Measurements from ENCODE around the gene TOR3A.
"Not testable (repeated sequence)": the region's sequence is repeated elsewhere in the genome, so short reads cannot be mapped to it uniquely, and the experiment has no call there.

TOR3A gene

GRCh38 chr1:179137617-179138255 is 55.9 kb downstream of the TOR3A start:
- no peak for TF ChIP-seq CTCF (conservative IDR thresholded peaks at IDR 0.05; ENCODE audit: low read depth, low read length)
- peak overlapping the region; percentile 99 for H3K4me3 ChIP-seq (ENCODE audit: low read length)

DNA sequence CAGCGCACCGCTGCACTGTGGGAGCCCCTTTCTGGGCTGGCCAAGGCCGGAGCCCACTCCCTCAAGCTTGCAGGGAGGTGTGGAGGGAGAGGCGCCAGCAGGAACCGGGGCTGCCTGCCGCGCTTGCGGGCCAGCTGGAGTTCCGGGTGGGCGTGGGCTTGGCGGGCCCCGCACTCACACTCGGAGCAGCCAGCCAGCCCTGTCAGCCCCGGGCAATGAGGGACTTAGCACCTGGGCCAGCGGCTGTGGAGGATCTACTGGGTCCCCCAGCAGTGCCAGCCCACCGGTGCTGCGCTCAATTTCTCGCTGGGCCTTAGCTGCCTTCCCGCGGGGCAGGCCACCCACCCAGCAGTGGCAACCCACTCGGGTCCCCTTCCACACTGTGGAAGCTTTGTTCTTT is 56.9 kb downstream of the TOR3A start:
- H3K4me3 ChIP-seq (ENCODE audit: low read length): peak overlapping the region; percentile 99
- DNase-seq (ENCODE audit: low read depth): not testable (repeated sequence)

More at GRCh38 chr1:179137617-179138255, 55.9 kb downstream of the TOR3A start:
- DNase-seq (ENCODE audit: low read depth): no peak

GRCh38 chr1:179141592-179142251 is 59.9 kb downstream of the TOR3A start:
- DNase-seq (ENCODE audit: low read depth): no peak
- peak overlapping the region; percentile 99 for H3K4me3 ChIP-seq (ENCODE audit: low read length)
- TF ChIP-seq CTCF (conservative IDR thresholded peaks at IDR 0.05; ENCODE audit: low read depth, low read length): no peak

GRCh38 chr1:179142889-179143299 is 61.0 kb downstream of the TOR3A start:
- peak overlapping the region; percentile 99 for H3K4me3 ChIP-seq (ENCODE audit: low read length)
- DNase-seq (ENCODE audit: low read depth): peak; percentile 94
- TF ChIP-seq CTCF (conservative IDR thresholded peaks at IDR 0.05; ENCODE audit: low read depth, low read length): no peak

GRCh38 chr1:179143322-179143721 is 61.5 kb downstream of the TOR3A start:
- peak; percentile 72 for DNase-seq (ENCODE audit: low read depth)
- H3K4me3 ChIP-seq (ENCODE audit: low read length): peak overlapping the region; percentile 99
- no peak for TF ChIP-seq CTCF (conservative IDR thresholded peaks at IDR 0.05; ENCODE audit: low read depth, low read length)

DNA sequence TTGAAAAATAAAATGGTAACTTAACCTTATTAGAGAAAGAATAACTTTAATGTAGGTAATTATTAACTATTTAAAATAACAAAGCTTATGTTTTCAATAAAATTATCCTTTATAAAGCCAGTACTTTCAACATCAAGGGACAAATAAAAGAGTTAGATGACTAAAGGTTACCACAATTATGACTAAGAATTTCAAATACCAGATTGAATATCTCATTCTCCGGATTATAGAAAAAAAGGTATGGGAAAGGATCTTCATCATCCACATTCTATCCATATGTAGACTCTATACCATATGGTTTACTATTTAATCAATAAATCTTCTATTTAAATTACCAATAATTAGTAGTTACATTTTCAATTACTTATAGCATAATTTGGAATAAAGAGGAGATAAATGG is 62.8 kb downstream of the TOR3A start:
- no peak for DNase-seq (ENCODE audit: low read depth)
- no peak for TF ChIP-seq CTCF (conservative IDR thresholded peaks at IDR 0.05; ENCODE audit: low read depth, low read length)
- H3K4me3 ChIP-seq (ENCODE audit: low read length): no peak overlapping the region

- DNase-seq (ENCODE audit: low read depth): no peak
- TF ChIP-seq CTCF (conservative IDR thresholded peaks at IDR 0.05; ENCODE audit: low read depth, low read length): no peak
- H3K4me3 ChIP-seq (ENCODE audit: low read length): no peak overlapping the region
Measured at GRCh38 chr1:179145521-179145920, 63.7 kb downstream of the TOR3A start.
